ENCODE measurements around the gene DNAJC25. TPM values are rescaled to one million over a fixed set of nuclear protein-coding genes. Genes with fewer than 3 reads are reported as not detected.
"Not testable (repeated sequence)": the region's sequence is repeated elsewhere in the genome, so short reads cannot be mapped to it uniquely, and the experiment has no call there.

The DNAJC25 gene
- total RNA-seq (2014; rRNA removed; shearing (Covaris generic)): 8.7 and 11.4 TPM in 2 replicates

DNA sequence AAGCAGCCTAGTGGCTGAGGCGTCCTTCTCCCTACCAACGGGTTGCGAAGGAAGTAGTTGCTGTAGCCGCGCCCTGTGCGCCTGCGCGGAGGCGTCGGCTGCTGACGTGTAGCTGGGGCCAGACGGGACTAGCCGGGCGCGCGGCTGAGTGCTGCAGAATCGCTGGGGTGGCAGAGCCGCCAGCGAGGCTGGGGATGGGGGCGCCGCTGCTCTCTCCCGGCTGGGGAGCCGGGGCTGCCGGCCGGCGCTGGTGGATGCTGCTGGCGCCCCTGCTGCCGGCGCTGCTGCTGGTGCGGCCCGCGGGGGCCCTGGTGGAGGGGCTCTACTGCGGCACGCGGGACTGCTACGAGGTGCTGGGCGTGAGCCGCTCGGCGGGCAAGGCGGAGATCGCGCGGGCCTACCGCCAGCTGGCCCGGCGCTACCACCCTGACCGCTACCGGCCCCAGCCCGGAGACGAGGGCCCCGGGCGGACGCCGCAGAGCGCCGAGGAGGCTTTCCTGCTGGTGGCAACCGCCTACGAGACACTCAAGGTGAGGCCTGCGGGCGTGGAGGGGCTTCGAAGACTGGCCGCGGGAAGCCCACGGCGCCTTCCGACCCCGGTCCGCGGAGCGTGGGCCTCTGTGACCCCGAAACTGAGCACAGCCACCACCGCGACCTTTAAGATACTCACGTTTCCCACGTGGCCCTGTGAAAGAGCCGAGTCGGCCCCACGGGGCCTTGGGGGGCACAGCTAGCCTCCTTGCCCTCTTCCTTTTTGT lies at the start of gene DNAJC25:
Gene DNAJC25, plus strand, starts transcription at position 121 of the 758 bp plus-strand sequence. Its CDS starts 74 bp downstream, at position 195.
- in situ Hi-C loops (cut with HindIII; ENCODE audit: low sequenced_read_pairs): no loop called here
- DNase-seq (ENCODE audit: low spot score): peak; percentile 98

DNA sequence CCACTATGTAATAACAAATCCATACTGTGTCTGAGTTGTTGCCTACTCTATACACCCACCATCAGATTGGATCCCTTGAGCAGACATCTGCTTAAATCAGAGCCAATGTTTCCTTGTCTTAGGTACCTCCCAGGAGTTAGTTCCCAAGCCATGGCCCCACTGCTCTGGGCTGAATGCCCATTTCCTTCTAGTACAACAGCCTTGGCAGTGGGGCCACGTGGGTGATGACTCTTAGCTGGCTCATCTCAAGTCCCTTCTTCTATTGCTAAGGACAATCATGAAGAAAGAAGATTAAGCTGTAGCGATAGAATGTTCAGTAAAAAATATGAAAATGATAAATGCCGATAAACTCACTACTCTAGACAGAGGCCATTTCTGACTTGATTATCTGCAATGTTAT lies 48.2 kb upstream of the DNAJC25 start:
- in situ Hi-C loops (cut with HindIII; ENCODE audit: low sequenced_read_pairs): no loop called here
- DNase-seq (ENCODE audit: low spot score): no peak

DNA sequence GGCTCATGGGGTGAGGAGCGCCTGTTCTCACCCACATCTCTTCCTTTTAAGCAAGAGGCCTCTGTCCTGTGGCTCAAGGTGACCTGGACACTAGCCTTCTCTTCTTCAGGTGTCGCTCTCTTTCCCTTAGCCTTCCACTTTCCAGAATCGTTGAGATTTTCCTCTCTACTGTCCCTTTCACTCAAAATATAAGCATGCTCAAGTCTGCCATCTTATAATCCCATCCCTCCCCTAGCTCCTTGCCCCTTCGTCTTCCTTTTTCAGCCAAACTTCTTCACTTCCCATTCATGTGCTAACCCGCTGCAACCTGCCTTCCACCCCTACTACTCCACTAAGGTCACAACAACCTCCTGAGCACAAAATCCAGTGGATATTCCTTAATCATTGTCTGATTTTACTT lies 44.8 kb upstream of the DNAJC25 start:
- in situ Hi-C loops (cut with HindIII; ENCODE audit: low sequenced_read_pairs): no loop called here
- no peak for DNase-seq (ENCODE audit: low spot score)

DNA sequence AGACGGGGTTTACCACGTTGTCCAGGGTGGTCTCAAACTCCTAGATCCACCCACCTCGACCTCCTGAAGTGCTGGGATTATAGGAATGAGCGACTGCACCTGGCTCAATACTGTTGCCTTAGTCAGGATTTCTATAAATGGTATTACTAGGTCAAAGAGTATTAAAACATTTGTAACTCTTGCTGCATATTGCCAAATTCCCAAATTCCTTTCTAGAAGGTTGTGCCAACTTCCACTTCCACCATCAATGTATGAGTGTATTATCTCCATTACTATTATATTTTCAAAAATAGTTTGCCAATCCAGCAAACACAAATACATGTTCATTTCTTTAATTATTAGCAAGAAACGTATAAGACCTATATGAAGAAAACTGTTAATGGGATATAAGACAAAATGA lies 42.3 kb upstream of the DNAJC25 start:
- DNase-seq (ENCODE audit: low spot score): no peak
- in situ Hi-C loops (cut with HindIII; ENCODE audit: low sequenced_read_pairs): no loop called here

DNA sequence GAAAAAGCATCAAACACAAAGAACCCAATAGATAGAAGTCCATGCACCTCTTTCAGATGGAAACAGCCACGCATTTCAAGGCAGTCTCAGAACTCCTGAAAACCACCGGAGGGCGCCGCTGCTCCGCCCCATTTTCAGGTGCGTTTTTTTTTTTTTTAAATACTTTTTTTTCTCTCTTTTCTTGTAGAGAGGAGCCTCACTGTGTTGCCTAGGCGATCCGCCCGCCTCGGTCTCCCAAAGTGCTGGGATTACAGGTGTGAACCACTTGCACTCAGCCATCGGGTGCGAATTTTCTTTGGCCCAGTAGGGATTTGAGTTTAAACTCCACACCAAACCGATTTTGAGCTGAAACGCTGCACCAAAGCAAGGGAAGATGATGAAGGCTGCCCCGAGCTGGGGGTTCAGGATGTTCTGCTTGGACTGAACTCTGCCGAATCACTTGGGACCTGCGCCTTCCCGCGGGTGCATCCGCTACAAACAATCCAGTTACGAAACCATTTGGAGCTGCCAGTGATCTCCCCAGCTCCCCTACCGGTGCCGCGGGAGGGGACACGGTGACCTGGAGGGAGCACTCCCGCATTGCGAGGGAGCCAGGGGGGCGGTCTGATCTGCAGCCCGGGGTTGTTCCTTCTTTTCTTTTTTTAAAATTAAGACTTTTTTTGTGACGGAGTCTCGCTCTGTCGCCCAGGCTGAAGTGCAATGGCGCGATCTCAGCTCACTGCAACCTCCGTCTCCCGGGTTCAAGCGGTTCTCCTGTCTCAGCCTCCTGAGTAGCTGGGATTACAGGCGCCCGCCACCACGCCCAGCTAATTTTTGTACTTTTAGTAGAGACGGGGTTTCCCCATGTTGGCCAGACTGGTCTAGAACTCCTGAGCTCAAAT lies 33.0 kb upstream of the DNAJC25 start:
- DNase-seq (ENCODE audit: low spot score): peak; percentile 83

DNA sequence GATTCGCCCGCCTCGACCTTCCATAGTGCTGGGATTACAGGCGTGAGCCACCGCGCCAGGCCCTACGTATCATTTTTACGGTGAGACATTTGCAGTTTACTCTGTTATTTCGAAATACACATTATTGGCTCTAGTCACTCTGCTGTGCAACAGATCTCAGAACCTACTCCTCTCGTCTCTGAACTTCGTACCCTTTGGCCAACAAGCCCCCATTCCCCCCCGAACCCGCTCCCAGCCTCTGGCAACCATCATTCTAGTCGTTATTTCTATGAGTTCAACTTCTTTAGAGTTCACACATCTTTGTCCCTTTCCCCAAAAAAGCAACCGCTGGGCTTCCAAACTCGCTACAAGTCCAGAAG lies 32.4 kb upstream of the DNAJC25 start:
- in situ Hi-C loops (cut with HindIII; ENCODE audit: low sequenced_read_pairs): no loop called here
- peak; percentile 27 for DNase-seq (ENCODE audit: low spot score)

More for the DNA sequence above, 33.0 kb upstream of the DNAJC25 start:
- in situ Hi-C loops (cut with HindIII; ENCODE audit: low sequenced_read_pairs): no loop called here

DNA sequence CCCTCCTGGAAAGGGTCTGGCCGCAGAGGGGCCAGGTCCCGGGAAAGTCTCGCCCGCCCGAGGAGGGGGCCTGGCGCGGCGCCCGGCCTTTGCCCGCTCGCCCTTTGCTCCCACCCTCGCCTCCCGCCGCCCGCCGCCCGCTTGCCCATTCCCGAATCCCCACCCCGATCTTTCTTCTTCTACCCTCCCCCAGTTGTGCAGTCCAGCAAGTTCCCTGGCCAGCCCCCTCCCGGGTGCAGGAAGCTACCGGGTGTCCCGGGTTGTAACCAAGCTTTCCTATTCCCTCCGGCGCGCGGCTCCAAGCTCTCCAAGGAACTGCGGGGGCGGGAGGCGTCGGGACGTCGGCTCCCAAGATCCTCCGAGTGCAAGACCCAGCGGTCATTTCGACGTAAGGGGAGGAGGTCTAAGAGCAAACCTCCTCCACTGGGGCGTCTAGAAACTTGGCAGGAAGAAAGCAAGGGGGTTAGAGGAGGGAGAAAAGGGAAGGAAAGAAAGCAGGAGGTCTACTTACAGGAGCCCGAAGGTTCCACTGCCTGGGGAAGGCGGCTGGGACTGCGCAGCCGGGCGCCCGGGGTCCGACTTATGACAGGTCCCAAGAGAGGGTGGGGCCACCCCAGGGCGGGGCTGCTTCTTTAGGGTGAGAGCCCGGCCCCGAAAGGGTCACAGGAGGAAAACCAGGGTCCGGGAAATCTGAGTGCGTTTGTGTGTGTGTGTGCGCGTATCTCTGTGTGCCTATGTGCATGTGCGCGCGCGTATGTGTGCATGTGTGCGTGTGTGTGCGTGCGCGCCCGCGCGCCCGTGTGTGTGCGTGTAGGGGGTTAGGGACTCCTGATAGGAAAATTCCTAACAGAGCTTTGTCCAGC lies 31.8 kb upstream of the DNAJC25 start, which contains the start of gene PTGR1:
Gene PTGR1, minus strand, starts transcription at position 556 of the 863 bp plus-strand sequence. CDS start 2,225 bp downstream, outside the sequence.
- in situ Hi-C loops (cut with HindIII; ENCODE audit: low sequenced_read_pairs): no loop called here

DNA sequence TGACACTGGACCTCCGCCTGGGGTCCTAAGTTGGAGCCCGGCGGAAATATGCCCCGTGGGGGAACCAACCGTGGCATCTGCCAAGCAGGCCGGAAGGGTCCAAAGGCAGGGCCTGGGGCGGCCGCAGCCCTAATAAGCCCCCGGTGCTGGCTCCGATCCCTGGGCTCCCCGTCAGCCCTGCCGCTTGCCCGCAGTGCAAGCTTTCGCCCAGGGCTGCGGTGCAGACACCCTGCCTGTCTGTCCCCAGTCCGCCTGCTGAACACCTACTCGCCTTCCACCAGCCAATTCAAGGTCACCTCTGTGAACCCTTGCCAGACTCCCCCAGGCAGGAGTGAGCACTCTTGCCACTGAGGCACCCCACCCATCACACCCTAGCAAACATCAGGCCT lies 31.2 kb upstream of the DNAJC25 start:
- in situ Hi-C loops (cut with HindIII; ENCODE audit: low sequenced_read_pairs): loop anchor here (5.0 kb wide), 1 partner anchor 87 kb away; no protein-coding TSS in a partner anchor
- no peak for DNase-seq (ENCODE audit: low spot score)

More for the DNA sequence above, 31.8 kb upstream of the DNAJC25 start, which contains the start of gene PTGR1:
- peak; percentile 82 for DNase-seq (ENCODE audit: low spot score)

DNA sequence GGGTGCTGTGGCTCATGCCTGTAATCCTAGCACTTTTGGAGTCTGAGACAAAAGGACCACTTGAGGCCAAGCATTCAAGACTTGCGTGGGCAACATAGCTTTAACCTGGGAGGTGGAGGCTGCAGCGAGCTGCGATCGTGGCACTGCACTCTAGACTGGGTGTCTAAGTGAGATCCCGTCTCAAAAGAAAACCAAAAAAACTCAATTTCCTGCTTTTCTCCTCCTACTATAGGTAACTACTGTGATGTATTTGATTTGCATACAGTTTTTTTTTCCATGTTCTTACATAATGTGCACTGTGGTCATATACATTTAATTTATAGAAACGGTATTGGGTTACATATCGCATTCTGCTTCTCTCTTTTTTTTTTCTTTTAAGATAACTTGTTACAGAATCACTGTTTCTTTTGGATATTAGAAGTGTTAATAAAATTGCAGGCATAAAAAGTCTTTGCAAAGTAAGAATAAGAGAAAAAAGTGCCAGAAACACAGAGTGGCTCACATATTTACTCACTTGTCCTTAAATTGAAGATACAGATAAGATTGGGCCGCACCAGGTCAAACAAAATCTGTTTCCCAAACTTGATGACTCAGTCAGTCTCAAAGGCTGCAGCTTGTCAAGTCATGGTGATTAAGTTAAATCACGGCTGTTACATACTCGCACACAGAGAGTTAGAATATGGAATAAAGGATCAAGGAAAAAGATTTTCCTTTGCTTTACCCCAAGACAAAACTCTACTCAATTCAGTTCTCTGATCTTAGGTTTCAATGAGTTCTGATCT lies 29.7 kb upstream of the DNAJC25 start:
- in situ Hi-C loops (cut with HindIII; ENCODE audit: low sequenced_read_pairs): loop anchor here (5.0 kb wide), 1 partner anchor 86 kb away; no protein-coding TSS in a partner anchor
- no peak for DNase-seq (ENCODE audit: low spot score)

DNA sequence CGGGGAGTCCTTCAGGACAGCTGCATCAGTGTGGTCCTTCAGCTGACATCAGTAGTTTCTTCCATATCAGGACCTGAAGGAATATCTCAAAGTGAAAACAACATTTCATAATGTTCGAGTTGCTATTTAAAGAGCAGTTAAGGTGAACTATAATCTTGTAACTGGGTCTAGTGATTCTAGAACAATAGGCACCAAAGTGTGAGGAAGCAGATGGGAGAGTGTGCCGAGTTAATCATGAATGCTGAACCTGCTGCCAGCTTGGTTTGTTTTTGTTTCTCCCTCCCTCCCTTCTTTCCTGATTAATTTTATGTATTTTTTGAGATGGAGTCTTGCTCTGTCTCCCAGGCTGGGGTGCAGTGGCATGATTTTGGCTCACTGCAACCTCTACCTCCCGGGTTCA lies 28.1 kb upstream of the DNAJC25 start:
- DNase-seq (ENCODE audit: low spot score): no peak
- in situ Hi-C loops (cut with HindIII; ENCODE audit: low sequenced_read_pairs): loop anchor here (5.0 kb wide), 1 partner anchor 84 kb away; no protein-coding TSS in a partner anchor

DNA sequence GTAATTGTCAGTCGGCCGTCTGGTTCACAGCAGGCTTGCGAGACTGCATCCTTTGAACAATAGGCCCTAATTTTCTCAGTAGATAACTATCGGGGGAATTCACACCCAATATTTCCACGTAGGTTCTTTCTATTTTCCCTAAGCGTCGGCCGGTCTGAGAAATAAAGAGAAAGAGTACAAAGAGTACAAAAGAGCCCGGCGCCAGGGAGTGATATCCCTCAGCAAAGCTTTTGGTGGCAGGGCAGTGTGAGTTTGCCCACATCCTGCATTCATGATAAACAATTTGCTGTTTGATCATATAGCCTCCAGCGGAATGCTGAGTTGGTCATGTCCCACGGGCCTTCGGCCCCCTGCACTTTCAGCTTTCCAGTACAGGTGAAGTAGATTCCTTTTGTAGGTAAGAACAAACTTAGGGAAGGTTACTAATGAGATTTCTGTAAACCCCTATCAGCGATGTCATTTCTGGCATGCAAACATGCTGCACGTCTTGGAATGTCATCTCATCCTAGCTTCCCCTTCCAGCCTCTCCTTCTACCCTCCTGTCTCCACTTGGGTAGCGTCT lies 27.0 kb upstream of the DNAJC25 start:
- in situ Hi-C loops (cut with HindIII; ENCODE audit: low sequenced_read_pairs): loop anchor here (5.0 kb wide), 1 partner anchor 83 kb away; no protein-coding TSS in a partner anchor
- no peak for DNase-seq (ENCODE audit: low spot score)

DNA sequence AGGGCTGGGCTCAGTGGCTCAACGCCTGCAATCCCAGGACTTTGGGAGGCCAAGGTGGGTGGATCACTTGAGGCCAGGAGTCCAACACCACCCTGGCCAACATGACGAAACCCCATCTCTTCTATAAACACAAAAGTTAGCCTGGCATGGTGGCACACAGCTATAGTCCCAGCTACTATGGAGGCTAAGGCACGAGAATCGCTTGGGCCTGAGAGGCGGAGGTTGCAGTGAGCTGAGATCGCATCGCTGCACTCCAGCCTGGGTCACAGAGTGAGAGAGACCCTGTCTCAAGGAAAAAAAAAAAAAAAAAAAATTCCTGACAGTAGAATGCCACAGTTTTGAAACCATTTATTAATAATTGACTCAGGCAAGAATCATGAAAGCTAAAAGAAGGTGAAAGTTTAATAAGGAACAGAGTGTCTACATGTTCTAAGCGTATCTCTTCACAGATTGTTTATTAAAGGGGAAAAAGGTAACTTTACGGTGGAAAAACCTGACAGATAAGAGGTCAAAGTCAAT lies 26.0 kb upstream of the DNAJC25 start:
- no peak for DNase-seq (ENCODE audit: low spot score)
- in situ Hi-C loops (cut with HindIII; ENCODE audit: low sequenced_read_pairs): no loop called here

DNA sequence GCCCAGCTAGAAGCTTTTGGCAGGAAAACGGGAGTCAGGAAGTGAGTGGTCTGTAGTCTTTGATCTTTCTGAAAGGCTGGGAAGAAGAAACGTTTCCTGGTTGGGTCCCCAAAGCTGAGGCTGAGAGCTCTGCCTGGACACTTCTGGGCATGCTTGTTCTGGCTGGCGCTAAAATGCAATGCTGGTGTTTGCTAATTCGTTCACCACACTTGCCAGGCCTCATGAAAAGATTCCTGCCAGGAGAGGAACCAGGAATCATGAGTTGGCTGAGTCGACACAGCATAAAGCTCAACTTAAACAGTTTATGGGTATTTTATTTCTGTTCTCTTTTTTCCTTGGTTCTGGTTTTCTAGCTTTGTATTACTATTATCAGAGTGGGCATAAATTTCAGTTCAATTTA lies 21.0 kb upstream of the DNAJC25 start:
- DNase-seq (ENCODE audit: low spot score): no peak
- in situ Hi-C loops (cut with HindIII; ENCODE audit: low sequenced_read_pairs): no loop called here

DNA sequence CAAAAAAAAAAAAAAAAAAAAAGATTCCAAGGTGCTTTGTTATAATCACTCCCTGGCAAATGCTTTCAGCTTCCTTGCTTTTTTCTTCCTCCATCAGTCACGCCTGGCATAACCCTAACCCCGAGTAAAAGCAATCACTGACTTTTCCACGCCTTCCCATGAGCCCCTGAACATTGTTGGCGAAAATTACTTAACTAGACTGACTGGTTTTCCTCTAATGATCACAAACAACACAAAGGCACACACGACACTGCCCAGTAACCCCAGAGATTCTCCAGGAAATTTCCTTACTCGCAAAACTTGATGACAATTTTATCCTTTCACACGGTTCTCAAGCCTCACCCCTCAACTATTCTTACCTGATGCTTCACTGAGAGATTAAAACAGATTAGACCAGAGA lies 20.3 kb upstream of the DNAJC25 start:
- in situ Hi-C loops (cut with HindIII; ENCODE audit: low sequenced_read_pairs): no loop called here
- DNase-seq (ENCODE audit: low spot score): no peak

DNA sequence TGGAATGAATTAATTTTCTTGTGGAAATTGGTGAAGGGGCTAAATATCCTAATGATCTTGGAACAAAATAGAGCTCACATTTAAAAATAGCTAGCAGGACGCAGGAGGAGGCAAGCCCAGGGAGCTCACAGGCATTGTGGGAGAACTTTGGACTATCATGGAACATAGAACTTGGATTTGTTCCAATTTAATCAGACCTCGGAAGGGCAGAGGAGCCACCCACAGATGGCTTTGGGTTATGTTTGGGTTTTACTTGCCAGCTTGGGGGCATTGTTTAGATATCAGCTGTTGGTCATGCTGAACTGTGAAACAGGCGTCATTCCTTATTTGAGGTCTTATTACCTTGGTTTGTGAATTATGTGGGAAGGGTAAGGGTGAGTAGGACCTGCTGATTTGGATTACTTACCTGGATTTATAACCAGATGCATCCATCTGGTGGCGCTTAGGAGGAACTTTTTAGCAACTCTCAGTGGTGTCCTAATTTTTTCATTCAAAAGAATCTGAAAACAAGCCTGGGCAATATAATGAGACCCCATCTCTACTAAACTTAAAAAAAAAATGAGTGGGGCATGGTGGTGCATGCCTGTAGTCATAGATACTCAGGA lies 17.6 kb upstream of the DNAJC25 start:
- in situ Hi-C loops (cut with HindIII; ENCODE audit: low sequenced_read_pairs): no loop called here
- no peak for DNase-seq (ENCODE audit: low spot score)

DNA sequence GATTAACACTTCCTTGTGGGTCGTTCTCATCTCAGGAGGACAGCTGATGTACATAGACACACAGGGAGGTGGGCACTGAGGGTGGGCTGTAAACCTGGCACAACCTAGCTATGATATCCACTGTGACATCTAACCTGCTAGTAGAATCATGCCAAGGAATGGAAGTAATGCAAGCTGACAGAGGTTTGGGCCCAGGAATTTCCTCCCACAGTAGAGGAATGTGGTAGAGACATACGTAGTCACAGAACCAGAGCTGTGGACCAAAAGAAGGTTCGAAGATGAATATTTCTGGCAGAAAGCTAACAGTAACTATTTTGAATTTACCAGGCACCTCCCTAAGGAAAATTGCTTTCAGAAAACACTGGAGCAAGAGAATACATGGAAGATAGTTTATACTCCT lies 15.2 kb upstream of the DNAJC25 start:
- no peak for DNase-seq (ENCODE audit: low spot score)
- in situ Hi-C loops (cut with HindIII; ENCODE audit: low sequenced_read_pairs): no loop called here

DNA sequence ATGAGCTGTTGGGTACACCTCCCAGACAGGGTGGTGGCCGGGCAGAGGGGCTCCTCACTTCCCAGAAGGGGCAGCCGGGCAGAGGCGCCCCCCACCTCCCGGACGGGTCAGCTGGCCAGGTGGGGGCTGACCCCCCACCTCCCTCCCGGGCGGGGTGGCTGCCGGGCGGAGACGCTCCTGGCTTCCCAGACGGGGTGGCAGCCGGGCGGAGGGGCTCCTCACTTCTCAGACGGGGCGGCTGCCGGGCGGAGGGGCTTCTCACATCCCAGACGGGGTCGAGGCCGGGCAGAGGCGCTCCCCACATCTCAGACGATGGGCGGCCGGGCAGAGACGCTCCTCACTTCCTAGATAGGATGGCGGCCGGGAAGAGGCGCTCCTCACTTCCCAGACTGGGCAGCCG lies 13.8 kb upstream of the DNAJC25 start:
- DNase-seq (ENCODE audit: low spot score); in situ Hi-C loops (cut with HindIII; ENCODE audit: low sequenced_read_pairs): not testable (repeated sequence)

Data from G401 (cell line).